ENCODE measurements around the gene PTPN22. TPM values are rescaled to one million over a fixed set of nuclear protein-coding genes. Genes with fewer than 3 reads are reported as not detected.
A peak's percentile ranks its signal among the peaks of the same experiment; 100 is the strongest.

PTPN22 gene
- total RNA-seq, 6 experiments from 2014 or later: 0.48 to 1.6 (median 1.2) TPM

DNA sequence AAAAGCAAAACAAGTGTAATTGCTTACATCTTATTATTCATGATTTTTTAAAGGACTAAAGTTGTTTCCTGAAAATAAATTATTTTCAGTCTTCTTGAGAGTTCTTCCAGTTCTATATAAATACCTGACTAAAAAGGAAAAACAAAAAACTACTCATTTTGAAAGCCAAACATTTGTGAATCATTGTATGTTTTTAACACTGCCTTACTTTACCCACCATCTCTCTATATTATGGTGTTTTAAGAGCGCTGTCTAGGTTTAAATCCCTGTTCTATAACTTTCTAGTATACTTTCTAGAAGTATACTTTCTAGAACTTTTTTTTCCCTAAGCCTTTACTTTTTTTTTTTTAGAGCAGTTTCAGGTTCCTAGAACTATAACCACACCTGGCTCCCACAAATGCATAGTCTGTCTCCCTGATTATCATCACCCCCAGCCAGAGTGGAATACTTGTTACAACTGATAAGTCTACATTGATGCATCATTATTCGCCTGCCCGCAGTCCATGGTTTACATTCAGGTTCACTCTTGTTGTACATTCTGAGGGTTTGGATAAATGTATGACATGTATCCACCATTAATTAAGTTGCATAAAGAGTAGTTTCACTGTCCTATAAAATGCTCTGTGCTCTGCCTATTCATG, 69.0 kb downstream of the PTPN22 start:
- H3K4me1 ChIP-seq: peaks cover 0 to 17% (median 3%) of the 10 kb centered on the region in 4 donors
- no peaks in the 10 kb centered on the region for H3K27me3 ChIP-seq
- 94% methylated on average over 3 of the region's 3 CpGs for whole genome bisulfite sequencing (ENCODE audit: insufficient coverage, low coverage, low lambda C conversion rate, missing lambda C conversion rate)
- intact Hi-C loops (cut with DNase I): no loop called here
- H3K36me3 ChIP-seq: peaks cover 0 to 5% (median 0%) of the 10 kb centered on the region in 4 donors
- no peak overlapping the region for H3K27ac ChIP-seq
- H3K9me3 ChIP-seq: no peaks in the 10 kb centered on the region
- no peak for ATAC-seq
- no peak for DNase-seq
- H3K4me3 ChIP-seq: no peak overlapping the region
- no peak for TF ChIP-seq POLR2A (IDR thresholded peaks at IDR 0.05)
- TF ChIP-seq, protein P1, sequence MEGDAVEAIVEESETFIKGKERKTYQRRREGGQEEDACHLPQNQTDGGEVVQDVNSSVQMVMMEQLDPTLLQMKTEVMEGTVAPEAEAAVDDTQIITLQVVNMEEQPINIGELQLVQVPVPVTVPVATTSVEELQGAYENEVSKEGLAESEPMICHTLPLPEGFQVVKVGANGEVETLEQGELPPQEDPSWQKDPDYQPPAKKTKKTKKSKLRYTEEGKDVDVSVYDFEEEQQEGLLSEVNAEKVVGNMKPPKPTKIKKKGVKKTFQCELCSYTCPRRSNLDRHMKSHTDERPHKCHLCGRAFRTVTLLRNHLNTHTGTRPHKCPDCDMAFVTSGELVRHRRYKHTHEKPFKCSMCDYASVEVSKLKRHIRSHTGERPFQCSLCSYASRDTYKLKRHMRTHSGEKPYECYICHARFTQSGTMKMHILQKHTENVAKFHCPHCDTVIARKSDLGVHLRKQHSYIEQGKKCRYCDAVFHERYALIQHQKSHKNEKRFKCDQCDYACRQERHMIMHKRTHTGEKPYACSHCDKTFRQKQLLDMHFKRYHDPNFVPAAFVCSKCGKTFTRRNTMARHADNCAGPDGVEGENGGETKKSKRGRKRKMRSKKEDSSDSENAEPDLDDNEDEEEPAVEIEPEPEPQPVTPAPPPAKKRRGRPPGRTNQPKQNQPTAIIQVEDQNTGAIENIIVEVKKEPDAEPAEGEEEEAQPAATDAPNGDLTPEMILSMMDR (IDR thresholded peaks at IDR 0.05): no peak

GRCh38 chr1:113800487-113800886, 71.0 kb downstream of the PTPN22 start:
- DNase-seq: no peak
- intact Hi-C loops (cut with DNase I): no loop called here
- H3K4me1 ChIP-seq: peaks cover 0 to 17% (median 3%) of the 10 kb centered on the region in 4 donors
- no peak overlapping the region for H3K4me3 ChIP-seq
- 80% methylated on average over 3 of the region's 3 CpGs for WGBS (ENCODE audit: insufficient coverage, low coverage, low lambda C conversion rate, missing lambda C conversion rate)
- peaks cover 0 to 15% (median 5%) of the 10 kb centered on the region in 4 donors for H3K36me3 ChIP-seq
- no peaks in the 10 kb centered on the region for H3K9me3 ChIP-seq
- no peak overlapping the region for H3K27ac ChIP-seq
- H3K27me3 ChIP-seq: no peaks in the 10 kb centered on the region
- TF ChIP-seq, protein P1 (IDR thresholded peaks at IDR 0.05): no peak
- no peak for TF ChIP-seq POLR2A (IDR thresholded peaks at IDR 0.05)
- ATAC-seq: no peak

DNA sequence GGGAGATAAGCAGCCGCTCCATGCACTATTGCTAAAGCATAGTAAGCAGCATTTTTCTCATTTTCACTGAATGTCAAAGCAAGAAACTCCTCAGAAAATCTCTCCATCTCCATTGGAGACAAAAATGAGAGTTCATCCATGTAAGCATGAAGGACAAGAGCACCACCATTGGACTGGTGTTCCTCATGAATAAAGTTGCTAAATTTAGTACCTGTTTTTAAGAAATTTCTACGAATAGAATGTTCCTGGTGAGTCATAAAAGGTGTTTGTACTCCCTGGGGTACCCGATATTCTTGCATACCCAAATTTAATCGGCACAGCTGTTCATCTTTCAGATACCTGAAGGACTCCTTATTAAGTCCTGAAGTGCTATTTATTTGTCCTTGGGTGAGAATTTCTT, 74.0 kb downstream of the PTPN22 start:
- H3K4me1 ChIP-seq: peaks cover 0 to 12% (median 0%) of the 10 kb centered on the region in 4 donors
- no peaks in the 10 kb centered on the region for H3K27me3 ChIP-seq
- intact Hi-C loops (cut with DNase I): no loop called here
- ATAC-seq (no peak), DNase-seq (no peak)
- no peak overlapping the region for H3K27ac ChIP-seq
- WGBS (ENCODE audit: insufficient coverage, low coverage, low lambda C conversion rate, missing lambda C conversion rate): 93% methylated on average over 3 of the region's 4 CpGs
- no peaks in the 10 kb centered on the region for H3K9me3 ChIP-seq
- peaks cover 0 to 15% (median 5%) of the 10 kb centered on the region in 4 donors for H3K36me3 ChIP-seq
- TF ChIP-seq, protein P1 (IDR thresholded peaks at IDR 0.05): no peak
- no peak for TF ChIP-seq POLR2A (IDR thresholded peaks at IDR 0.05)
- H3K4me3 ChIP-seq: no peak overlapping the region

- H3K36me3 ChIP-seq: peaks cover 0 to 15% (median 5%) of the 10 kb centered on the region in 4 donors
- WGBS (ENCODE audit: insufficient coverage, low coverage, low lambda C conversion rate, missing lambda C conversion rate): 67% methylated on average over 9 of the region's 9 CpGs
- no peak for TF ChIP-seq POLR2A (IDR thresholded peaks at IDR 0.05)
- TF ChIP-seq, protein P1 (IDR thresholded peaks at IDR 0.05): no peak
- H3K9me3 ChIP-seq: no peaks in the 10 kb centered on the region
- intact Hi-C loops (cut with DNase I): no loop called here
- H3K27me3 ChIP-seq: no peaks in the 10 kb centered on the region
- peaks cover 0 to 6% (median 0%) of the 10 kb centered on the region in 4 donors for H3K4me1 ChIP-seq
- ATAC-seq (peak; percentile 45 to 75 (median 58)), DNase-seq (no peak)
- no peak overlapping the region for H3K4me3 ChIP-seq
- no peak overlapping the region for H3K27ac ChIP-seq
Measured at GRCh38 chr1:113793878-113794834, 77.4 kb downstream of the PTPN22 start.
